SH-SY5Y (cell line): ENCODE measurements around the gene GALNS.

ENCODE experiments used
- GATA2 ChIP-seq: IDR thresholded peaks from 2 replicates; pipeline ENCODE4 v1.6.1; 2011; ENCODE audit warnings: mild to moderate bottlenecking, low read depth, low read length
- GATA3 ChIP-seq: IDR thresholded peaks from 2 replicates; pipeline ENCODE4 v1.6.1; 2011; ENCODE audit warnings: low read depth, mild to moderate bottlenecking, low read length, moderate library complexity

- TF ChIP-seq GATA2, result no peak
- no peak for TF ChIP-seq GATA3
Observed at GRCh38 chr16:88854306-88855111, 2.2 kb downstream of the GALNS start.
